ENCODE data around the gene MUC2.

The MUC2 gene

DNA sequence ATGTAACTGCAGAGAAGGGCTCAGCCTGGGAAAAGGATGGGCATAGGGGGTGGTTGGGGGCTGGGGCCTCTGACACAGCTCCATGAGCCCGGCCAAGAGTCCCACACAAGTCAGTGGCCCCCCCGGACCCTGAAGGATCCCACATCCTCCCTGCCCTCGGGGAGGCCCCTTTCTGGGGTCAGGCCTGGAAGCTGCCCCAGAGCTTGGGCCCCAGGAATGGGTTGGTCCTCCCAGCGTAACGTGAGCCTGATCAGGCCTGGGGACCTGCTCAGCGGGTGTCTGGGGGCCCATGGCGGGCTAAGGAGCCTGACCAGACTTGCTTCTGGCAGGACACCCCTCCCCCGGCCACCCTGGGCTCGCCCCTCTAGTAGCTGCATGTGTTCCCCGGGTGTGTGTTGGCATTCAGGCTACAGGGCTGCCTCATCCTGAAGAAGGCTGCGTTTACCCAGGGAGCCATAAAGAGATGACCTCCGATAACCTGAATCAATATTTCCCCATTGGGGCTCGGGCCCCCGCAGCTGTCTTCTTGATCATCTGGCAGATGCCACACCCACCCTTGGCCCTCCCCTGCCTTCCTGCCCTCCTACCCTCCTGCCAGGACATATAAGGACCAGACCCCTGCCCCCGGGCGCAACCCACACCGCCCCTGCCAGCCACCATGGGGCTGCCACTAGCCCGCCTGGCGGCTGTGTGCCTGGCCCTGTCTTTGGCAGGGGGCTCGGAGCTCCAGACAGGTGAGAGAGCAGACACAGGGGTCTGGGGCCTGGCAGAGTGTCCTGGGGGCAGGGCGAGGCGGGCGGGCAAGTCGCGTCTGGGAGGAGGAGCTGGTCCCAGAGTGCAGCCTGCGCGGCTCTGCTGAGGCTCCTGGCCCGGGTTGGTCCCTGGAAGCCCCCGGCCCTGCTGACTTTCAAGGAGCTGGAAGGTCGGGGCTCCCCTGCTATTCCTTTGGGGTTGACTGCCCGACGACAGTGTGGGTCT is at the start of gene MUC2:
Gene MUC2, plus strand, starts transcription at position 631 of the 978 bp plus-strand sequence.
- DNase-seq = no peak

DNA sequence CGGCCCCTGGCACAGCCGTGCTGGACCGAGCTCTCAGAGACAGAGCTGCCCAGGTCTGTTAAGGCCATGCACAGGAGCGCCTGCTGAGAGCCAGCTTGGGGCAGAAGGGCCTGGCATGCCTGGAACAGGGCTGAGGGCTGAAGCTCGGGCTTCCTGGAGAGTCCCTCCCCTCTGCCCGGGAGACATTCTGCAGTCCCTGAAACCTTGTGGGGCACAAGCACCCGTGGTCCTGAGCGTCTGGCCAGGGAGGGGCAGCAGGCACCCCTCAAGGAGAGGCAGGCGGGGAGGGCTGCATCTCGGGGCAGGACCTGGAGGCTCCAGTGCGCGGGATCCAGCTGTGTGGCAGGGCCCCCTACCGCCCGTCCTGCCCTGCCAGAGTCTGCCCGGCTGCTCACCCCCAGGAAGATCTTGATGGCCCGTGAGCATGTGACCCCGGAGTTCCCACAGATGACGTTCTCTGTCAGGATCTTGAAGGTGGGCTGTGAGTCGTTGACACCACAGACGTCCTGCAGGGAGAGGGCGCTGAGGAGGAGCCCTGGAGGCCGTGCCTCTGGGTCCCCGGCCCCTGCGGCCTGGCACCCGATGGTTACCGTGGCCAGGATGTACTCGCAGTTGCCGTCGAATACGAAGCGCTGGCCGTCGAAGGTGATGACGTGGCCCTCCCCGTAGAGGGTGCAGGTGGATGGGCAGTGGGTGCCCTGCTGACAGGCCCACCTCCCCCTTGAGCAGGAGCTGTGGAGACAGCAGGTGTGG is 49.1 kb upstream of the MUC2 start:
- no peak for DNase-seq

DNA sequence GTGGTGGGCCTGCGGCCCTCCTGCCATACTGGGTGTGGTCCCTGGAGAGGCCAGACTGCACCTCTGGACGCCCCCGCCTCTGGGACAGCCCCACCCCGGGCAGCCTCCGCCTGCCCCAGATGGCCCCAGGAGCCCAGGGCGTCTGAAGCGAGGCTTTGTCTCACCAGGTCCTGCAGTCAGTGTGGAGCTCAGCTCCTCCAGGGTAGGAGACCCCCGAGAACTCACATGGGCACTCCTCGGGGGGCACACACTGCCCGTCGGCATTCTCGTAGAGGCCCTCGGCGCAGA is 48.6 kb upstream of the MUC2 start:
- no peak for DNase-seq

GRCh38 chr11:1026641-1027482 is 47.8 kb upstream of the MUC2 start:
- DNase-seq = no peak

DNA sequence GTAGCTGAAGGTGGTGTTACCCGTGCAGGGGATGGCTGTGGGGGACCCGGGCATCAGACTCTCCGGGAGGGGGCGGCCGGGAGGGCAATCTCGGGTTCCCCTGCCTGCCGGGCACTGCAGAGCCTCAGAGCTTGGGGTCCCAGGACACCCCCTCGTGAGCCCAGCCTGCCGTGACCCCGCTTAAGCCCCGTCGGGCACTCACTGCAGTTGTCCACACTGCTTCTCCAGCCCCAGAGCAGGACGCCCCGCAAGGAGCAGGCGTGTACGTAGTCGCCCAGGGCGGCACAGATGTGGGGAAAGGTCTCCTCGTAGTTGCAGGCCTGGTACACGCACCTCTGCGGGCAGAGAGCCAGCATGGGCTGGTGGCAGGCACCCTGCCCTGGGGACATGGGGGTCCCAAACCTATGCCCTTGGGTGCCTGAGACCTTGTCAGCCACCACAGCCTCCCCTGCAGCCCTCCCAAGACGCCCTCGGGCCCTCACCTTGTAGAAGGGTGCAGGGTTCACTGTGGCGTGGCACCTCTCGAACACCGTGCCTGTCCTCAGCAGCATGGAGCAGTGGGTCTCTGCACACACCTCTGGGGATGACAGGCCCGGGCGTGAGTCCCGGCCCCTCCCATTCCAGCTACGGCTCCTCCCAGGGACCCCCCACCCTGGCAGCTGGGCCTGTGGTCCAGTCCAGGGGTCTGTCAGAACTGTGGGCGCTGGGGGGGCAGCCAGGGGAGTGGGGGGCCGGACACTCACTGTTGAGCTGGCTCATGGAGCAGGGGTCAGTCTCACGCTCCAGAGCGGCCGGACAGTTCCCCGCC is 47.0 kb upstream of the MUC2 start:
- DNase-seq = no peak

DNA sequence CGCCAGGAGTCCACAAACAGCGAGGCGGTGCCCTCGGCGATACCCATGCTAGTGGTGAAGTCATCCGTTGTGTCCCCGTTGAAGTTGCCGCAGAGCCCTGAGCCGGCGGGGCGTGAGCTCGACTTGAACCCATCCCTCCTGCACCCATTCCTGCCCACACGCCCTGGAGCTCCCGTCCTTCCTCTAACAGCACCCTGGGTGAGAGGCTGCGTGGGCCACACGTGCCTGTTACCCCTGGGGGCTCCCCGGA is 46.5 kb upstream of the MUC2 start:
- DNase-seq = no peak

DNA sequence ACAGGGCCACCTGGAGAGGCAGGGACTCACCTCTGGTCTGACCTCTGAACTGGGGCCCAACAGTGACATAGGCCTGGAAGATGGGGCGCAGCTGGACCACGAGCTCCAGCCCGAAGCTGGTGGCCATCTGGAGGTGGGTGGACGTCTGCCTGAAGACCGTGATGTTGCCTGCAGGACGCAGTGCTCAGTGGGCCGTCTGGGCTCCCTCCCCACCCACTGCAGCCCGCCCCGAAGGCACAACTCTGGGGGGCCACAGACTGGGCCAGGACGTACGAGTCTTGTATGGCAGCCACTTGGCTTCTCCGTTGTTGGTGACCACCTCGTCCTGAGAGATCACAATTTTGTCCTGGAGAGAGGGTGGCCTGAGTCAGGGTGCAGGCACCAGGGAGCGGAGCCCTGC is 46.1 kb upstream of the MUC2 start:
- DNase-seq = no peak

- no peak for DNase-seq
Measured at GRCh38 chr11:1029051-1029450, 45.6 kb upstream of the MUC2 start.

DNA sequence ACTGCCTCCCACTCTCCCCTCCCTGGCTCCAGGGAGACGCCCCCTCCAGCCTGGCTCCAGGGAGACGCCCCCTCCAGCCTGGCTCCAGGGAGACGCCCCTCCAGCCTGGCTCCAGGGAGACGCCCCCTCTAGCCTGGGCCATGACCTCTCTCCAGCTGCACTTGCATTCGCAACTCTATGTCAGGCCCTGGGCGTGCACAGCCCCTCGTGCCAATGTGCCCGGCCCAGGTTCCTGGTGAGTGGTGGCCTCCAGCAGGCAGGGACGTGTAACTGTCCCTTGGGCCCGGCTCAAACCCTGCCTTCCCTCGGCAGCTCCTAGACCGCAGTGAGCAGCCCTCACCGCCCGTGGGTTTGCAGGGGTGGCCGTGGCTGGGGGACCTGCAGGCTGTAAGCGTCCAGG is 45.0 kb upstream of the MUC2 start:
- no peak for DNase-seq

DNA sequence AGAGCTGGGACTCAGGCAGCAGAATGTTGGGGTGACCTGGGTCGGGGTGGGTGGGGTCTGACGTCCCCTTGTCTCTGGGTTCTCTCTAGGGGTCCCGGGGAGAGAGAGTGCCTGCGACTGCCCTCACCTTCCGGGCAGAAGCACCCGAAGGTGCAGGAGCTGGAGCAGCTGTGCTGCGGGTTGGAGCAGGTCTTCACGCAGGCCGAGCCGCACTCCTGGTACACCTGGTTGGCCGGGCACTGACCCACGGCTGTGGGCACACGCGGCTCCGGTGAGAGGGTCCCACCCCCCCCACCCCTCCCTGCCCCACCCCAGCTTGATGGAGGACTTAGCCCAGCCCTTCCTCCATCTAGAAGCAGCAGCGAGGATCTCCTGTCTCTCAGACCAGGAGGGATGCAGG is 44.6 kb upstream of the MUC2 start:
- no peak for DNase-seq

DNA sequence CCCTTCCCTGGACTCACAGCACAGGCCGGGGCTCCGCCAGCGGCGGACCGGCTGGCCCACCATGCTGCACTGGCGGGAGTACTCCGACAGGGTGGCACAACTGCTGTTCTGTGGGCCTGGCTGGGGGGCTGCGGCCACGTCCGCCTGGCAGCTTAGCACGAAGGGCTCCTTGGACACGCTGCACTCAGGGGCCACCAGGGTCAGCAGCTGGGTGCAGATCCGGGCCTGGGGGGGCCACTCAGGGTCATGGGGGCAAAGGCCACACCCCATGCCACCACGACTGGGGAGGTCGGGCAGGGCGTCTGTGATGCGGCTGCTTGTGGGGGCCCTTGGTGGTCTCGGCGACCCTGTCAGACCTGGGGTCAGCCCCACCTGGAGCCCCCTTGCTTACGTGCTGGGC is 44.1 kb upstream of the MUC2 start:
- no peak for DNase-seq

DNA sequence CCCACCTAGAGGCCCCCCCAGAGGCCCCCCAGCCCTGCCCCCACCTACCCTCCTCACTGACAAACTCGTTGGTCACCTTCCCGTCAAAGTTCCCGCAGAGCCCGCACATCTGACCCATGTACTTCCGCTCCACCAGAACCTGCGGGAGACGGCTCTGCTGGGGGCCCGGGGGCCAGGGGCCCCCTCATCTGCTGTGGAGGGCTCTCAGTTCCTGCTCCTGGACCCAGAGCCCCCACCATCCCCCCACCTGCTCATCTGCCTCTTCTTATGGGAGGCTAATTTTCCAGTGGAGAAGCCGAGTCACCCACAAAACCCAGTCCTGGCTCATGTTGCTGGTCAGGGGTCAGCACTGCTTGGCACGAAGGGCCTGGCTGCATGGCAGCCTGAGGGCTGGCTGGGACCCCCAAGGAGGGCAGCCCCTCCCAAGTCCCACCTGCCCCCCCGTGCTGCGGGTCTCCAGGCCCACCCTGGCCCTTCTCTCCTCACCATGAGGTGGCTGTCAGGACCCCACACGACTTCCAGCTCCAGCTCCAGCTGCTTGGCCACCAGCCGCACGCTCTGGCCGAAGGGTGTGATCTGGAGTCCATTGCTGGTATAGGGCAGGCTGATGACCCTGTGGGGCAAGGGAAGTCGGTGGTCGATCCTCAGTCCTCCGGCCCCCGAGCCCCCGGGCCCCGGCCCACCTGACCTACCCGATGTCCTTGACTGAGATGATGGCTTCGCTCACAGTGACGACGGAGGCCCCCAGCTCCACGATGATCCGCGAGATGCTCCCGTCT is 43.4 kb upstream of the MUC2 start:
- DNase-seq = no peak

GRCh38 chr11:1032310-1032891 is 42.3 kb upstream of the MUC2 start:
- no peak for DNase-seq

- no peak for DNase-seq
Measured at GRCh38 chr11:1033016-1033798, 41.5 kb upstream of the MUC2 start.

- DNase-seq = no peak
Measured at GRCh38 chr11:1034001-1034400, 40.7 kb upstream of the MUC2 start.

DNA sequence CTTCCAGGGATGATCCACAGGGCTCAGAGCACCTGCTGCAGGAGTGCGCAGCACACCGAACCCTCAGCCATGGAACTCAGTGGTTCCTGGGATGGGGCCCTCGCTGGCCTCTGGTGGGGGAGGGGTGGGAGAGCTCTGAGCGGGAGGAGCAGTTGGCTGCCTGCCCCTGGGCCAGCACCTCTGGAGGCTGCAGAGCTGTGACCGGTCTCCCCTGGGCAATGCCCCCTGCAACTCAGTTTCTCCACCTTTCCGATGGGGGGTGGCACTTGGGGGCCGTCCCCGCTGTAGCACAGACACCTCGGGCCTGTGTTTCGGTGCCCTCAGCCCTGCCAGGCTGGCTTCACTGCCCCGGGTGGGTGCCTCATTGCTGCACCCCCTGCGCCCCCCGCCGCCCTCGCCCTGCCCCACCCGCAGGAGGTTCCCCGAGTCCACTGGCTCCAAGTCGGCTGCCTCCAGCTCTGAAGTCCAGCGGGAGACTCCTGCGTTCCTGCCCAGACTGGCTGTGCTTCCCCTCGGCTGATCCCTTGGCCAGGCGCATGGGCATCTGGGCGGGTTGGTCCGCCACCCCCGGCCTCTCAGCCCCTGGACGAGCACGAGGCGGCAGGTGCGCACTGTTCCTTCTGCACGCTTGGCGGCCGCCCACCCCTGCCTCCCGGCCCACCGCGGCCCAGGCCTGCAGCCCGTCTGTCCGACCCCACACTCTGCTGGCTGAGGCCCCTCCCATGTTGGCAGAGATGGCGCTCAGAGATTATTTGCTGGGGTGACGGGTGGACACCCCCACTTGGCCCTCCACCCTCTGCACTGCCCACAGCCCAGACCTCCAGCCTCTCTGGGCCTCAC is 40.0 kb upstream of the MUC2 start:
- no peak for DNase-seq

- no peak for DNase-seq
Measured at GRCh38 chr11:1035577-1036283, 38.9 kb upstream of the MUC2 start.

DNA sequence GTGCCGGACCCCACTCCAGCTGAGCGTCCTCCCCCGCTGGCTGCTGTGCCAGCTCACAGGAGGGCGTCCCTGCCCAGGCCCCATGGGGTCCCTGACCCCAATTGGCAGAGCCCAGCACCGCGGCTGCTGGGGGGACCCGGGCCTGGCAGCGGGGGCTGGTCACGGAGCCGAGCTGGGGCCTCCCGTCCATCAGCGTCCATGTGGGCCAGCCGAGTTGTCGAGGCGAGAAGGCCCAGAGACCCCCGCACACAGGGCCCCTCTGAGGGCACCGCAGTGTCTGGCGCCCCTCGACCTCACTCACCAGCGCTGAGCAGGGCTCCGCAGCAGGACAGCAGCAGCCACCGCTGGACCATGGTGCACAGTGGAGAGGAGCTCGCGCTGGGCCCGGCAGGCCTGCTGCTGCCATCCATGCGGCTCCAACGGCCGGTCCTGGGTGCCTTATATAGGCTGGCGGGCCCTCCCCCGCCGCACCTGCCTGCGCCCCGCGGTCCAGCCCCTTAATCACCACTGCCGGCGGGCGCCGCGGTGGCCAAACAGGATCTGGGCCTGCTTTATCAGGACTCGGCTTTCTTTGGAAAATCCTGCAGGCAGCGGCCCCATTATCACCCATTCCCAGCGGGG is 38.3 kb upstream of the MUC2 start, which contains the start of gene MUC6:
Gene MUC6, minus strand, starts transcription at position 416 of the 621 bp plus-strand sequence. Its CDS starts 63 bp downstream, at position 353.
- no peak for DNase-seq
